Spinal cord (tissue), 10 donors: Measurements from ENCODE around the gene MECP2. TPM values are rescaled to one million over a fixed set of nuclear protein-coding genes. Genes with fewer than 3 reads are reported as not detected.

ENCODE experiments used
- DNase-seq, 6 donors: peaks; one replicate each; pipeline versions ENCODE4 v3.0.0 to v3.0.0-alpha.2; 2013 to 2015; ENCODE audit warnings: low spot score in 6 of 6, low read depth in 4 of 6
- H3K27ac ChIP-seq: one replicate; pipeline ENCODE4 v1.5.1; 2013; ENCODE audit warnings: low read depth, low read length, control low read depth
- H3K27me3 ChIP-seq: one replicate; pipeline ENCODE4 v1.6.1; 2013; ENCODE audit warnings: low read length; ENCODE audit not compliant: control insufficient read depth, insufficient read depth
- H3K36me3 ChIP-seq: one replicate; pipeline ENCODE4 v1.6.1; 2013; ENCODE audit warnings: low read length; ENCODE audit not compliant: control insufficient read depth, insufficient read depth
- H3K4me1 ChIP-seq: one replicate; pipeline ENCODE4 v1.6.1; 2013; ENCODE audit warnings: low read length; ENCODE audit not compliant: control insufficient read depth, insufficient read depth
- H3K4me3 ChIP-seq: one replicate; pipeline ENCODE4 v1.5.1; 2013; ENCODE audit warnings: low read depth, low read length, control low read depth
- H3K9me3 ChIP-seq: one replicate; pipeline ENCODE4 v1.6.1; 2013; ENCODE audit warnings: low read length; ENCODE audit not compliant: control insufficient read depth, insufficient read depth
- WGBS: methylation state at CpG from one replicate; pipeline ENCODE4 v1.1.5; 2013; ENCODE audit warnings: missing lambda C conversion rate; ENCODE audit not compliant: insufficient coverage; 5-methylcytosine and 5-hydroxymethylcytosine counted together
- polyA plus RNA-seq, 2 donors: library from polyadenylated mRNA; unstranded; fragments of 120-200 nt; gene quantifications; one replicate each; pipeline ENCODE4 v1.2.1, GENCODE V29; 2013; ENCODE audit not compliant: insufficient read length in 2 of 2
- total RNA-seq, 2 donors: library from RNA; depleted of rRNA in 1 of 2; stranded (reverse); fragments of 120-200 nt in 1 of 2; fragments of >200 nt in 1 of 2; gene quantifications; one replicate each; pipeline versions ENCODE4 v1.2.3 to v1.2.4, GENCODE V29; 2013 to 2014
- donor health status: healthy.

Gene MECP2
- total and polyA plus RNA-seq, 4 donors: 30.7 to 43.3 (median 39.7) TPM

DNA sequence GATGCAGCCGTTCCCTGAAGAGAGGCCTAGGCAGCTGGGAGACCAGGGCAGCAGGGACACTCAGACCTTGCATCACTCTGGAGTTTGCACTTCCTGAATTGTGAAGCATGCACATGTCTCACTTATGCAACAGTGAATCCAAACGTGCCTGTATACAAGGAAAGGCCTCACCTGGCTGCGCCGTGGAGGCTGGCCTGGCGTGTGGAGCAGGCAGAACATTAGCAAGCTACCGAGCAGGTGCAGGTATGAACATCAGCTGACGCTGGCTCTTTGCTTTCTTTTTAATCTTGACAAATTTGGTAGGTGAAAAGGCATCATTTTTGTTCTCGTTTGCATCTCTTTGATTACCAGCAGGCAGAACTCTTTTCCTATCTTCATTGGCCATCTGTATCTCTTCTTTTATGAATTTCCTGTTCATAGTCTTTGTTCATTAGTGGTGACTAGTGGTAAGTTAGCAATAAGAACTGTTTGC is 40.7 kb downstream of the MECP2 start:
- H3K4me1 ChIP-seq: peaks cover 12% of the 10 kb centered on the region
- no peak for DNase-seq
- no peaks in the 10 kb centered on the region for H3K9me3 ChIP-seq
- H3K27ac ChIP-seq: no peak overlapping the region
- no peaks in the 10 kb centered on the region for H3K27me3 ChIP-seq
- H3K4me3 ChIP-seq: no peak overlapping the region
- WGBS: 77% methylated on average over 6 of the region's 8 CpGs
- H3K36me3 ChIP-seq: peaks cover 6% of the 10 kb centered on the region

DNA sequence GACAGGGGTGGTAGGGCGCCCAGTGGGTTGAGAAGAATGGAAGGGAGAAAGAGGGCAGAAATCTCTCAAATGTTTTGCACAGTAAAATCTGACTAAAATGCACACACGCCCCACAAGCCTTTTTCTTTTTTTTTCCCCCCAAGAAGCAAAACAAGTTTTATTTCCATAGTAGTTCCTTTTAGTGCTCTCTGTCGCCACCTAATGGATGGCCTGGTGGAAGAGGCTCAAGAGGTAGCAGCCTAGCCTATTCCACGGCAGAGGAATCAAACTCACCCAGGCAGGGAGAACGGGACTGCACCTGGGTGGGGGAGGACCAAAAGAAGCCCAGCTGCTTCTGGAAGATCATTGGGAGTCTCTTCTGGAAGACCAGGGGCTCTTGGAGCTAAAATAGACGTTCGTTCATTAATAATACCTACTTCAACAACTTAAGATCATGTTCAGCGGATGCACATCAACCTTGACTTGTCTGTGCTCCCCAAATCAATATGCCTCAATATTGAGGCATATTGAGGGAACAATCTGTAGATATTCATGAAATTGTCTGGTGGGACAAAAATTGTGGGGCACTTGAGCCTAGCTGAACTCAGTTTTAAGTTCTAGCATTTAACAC is 46.2 kb downstream of the MECP2 start:
- H3K4me3 ChIP-seq: no peak overlapping the region
- DNase-seq: peak in 5 of 6 donors; percentile 29 to 81 (median 56)
- no peaks in the 10 kb centered on the region for H3K9me3 ChIP-seq
- H3K36me3 ChIP-seq: peaks cover 5% of the 10 kb centered on the region
- no peaks in the 10 kb centered on the region for H3K27me3 ChIP-seq
- H3K4me1 ChIP-seq: peaks cover 31% of the 10 kb centered on the region
- no peak overlapping the region for H3K27ac ChIP-seq
- WGBS: 22% methylated on average over 3 of the region's 8 CpGs

DNA sequence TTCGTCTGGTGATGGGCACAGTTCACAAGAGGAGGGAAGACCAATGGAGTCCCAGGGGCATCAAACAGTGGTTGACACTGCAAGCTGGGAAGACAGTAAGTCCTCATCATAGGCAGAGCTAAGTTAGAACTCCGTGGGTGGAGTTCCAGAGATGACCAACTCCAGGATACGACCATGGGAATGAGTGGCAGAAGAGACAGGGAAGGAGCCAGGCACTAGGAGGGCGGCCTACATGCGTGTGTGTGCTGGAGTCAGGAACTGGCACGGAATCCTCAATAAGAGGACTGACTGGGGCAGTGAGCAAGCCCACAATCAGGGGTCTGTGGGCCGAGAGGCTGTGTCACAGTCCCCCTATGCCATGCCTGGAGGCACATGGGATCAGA is 47.4 kb downstream of the MECP2 start:
- 70% methylated on average over 7 of the region's 7 CpGs for WGBS
- Histone ChIP-seq H3K4me1 (peaks cover 43% of the 10 kb centered on the region), H3K27me3 (no peaks in the 10 kb centered on the region), H3K9me3 (no peaks in the 10 kb centered on the region), H3K36me3 (peaks cover 5% of the 10 kb centered on the region), H3K4me3 (no peak overlapping the region), H3K27ac (no peak overlapping the region)
- no peak for DNase-seq

DNA sequence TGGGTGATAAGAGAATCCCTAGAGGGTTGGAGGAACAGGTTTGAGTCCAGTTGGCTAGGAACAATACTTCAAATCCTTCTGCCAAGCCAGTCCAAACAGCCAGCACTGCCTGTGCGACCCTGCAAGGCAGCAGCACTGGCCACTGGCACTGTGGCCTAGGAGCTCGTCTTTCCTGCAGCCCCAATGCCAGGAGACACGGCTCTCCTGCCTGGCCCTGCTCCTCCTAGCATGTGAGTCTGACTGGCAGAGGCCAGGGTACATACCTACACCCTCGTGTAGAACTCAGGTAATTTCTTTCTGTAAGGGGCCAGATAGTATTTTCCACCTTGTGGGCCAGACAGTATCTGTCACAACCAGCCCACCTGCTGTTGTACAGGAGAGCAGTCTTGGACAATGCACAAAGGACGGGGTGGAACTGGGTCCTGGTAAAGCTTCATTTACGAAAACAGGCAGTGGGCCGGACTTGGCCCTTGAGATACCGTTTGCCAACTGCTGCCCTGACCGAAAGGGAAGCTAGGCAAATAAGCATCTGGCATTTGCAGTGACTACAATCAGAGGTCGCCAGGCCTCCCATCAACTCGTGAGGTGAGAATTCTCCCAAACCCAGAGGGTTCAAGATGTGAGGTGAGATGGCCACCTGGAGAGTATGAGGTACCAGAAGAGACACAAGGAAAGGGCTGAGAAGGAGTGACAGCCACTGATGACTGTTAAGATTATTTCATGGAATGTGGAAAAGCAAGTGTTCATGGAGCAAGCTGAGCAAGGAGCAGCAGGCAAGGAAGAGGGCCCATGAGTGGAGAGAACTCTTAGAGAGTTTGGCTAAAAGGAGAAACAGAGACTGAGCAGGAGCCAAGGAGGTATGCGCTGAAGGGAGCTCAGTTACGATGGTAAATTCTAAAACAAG is 48.1 kb downstream of the MECP2 start:
- 70% methylated on average over 13 of the region's 13 CpGs for WGBS
- Histone ChIP-seq H3K27me3 (no peaks in the 10 kb centered on the region), H3K4me3 (no peak overlapping the region), H3K9me3 (no peaks in the 10 kb centered on the region), H3K27ac (no peak overlapping the region), H3K36me3 (peaks cover 5% of the 10 kb centered on the region), H3K4me1 (peaks cover 46% of the 10 kb centered on the region)
- no peak for DNase-seq

DNA sequence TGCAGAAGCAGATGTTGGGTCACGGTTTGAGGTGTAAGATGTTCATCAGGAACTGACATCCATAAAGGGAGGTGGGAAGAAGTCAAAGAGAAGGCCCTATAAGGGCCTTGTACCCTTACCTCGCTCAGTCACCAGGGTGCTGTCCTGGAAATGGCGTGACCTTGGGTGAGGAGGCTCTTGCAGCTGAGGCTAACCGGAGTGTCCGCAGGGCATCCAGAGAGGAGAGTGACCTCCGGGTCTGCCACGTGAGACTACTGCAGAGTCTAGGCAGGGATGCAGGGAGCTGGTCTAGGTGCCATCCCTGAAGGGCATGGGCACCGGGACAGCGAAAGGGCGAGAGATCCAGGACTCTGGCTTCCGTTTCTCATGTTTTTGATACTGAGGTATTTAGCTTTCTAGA is 49.1 kb downstream of the MECP2 start:
- Histone ChIP-seq H3K27ac (no peak overlapping the region), H3K4me3 (no peak overlapping the region), H3K9me3 (no peaks in the 10 kb centered on the region), H3K27me3 (no peaks in the 10 kb centered on the region), H3K4me1 (peaks cover 50% of the 10 kb centered on the region), H3K36me3 (peaks cover 3% of the 10 kb centered on the region)
- no peak for DNase-seq
- WGBS: 82% methylated on average over 11 of the region's 11 CpGs

DNA sequence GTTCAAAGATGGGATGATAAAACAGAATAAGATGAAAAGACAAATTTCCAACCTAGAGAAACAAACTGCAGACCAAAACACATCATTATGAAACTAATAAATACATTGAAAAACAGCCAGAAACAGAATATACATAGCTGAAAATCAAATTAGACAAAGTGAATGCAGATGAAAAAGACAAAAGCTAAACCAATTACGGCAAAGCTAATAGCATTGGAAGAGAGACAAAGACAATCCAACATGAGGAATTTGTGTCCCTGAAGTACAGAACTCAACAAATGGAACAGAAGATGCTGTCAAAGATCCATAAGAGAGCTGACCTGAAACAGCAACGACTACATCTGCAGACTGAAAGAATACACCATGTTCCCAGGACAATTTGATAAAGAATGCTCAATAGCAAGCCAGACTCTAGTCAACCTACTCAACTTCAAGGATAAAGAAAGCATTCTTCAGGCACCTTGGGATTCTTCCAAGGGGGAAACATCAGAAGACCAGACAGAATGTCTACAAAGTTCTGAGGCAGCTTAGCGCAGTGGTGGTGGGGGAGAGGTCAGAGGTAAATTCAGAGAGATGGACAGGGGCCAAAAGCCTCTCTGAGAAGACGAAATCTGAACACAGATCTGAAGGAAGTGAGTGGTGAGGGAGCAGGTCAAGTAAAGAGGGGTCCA is 50.4 kb downstream of the MECP2 start:
- H3K27ac ChIP-seq: peak overlapping the region; percentile 71
- H3K9me3 ChIP-seq: no peaks in the 10 kb centered on the region
- WGBS: 52% methylated on average over 4 of the region's 4 CpGs
- peaks cover 3% of the 10 kb centered on the region for H3K36me3 ChIP-seq
- no peak overlapping the region for H3K4me3 ChIP-seq
- H3K27me3 ChIP-seq: no peaks in the 10 kb centered on the region
- H3K4me1 ChIP-seq: peaks cover 50% of the 10 kb centered on the region
- DNase-seq: peak in 4 of 6 donors; percentile 7 to 59 (median 32)

DNA sequence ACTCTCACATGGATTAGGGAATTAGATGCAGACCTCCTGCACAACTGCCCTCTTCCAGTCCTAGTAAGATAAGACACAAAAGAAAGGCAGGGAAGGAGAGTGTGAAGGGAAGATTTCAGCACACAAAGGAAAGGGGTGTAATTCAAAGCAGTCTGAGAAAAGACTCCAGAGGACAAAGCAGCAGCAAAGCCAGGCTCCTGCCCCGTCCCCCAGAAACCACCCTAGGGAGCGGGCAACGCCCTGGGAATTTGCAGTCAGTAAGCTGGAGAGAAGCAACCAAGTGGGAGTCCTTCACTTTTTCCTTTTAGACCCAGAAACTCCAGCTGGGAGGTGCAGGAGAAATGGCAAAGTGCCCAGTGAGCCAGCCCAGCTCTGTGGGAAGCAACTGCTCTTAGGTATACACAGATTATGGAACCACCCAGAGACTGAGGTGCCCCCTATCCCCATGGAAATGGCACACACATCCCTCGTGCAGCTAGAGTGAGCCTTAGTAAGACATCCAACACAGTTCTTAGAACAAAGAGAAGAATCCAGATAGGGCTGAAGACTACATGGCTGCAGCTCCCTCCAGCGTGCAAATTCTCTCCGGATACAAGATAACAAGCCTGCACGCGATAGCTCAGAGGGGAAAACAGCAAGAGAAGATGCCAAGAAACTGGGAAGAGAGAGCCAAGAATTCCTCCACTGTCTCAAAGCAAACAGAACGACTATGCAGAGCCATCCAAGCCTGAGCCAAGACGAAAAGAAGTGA is 51.3 kb downstream of the MECP2 start:
- H3K4me1 ChIP-seq: peaks cover 56% of the 10 kb centered on the region
- H3K4me3 ChIP-seq: no peak overlapping the region
- H3K27me3 ChIP-seq: no peaks in the 10 kb centered on the region
- peaks cover 3% of the 10 kb centered on the region for H3K36me3 ChIP-seq
- peak overlapping the region; percentile 71 for H3K27ac ChIP-seq
- DNase-seq: peak in 5 of 6 donors; percentile 29 to 93 (median 64)
- 19% methylated on average over 5 of the region's 10 CpGs for WGBS
- no peaks in the 10 kb centered on the region for H3K9me3 ChIP-seq

DNA sequence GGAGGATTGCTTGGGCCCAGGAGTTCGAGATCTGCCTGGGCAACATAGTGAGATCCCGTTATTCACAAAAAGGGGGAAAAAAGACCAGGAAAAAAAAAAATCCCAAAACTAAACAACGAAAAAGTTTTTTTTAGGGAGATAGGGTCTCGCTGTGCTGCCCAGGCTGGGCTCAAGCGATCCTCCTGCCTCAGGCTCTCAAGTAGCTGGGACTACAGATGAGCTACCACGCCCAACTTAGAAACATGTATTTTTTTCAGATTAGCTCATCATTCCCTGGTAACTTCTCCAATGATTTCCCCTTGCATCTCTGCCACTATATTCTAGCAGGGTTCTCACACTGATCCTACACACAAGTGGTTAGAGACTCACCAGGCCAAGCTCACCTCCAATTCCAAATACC is 53.4 kb downstream of the MECP2 start:
- Histone ChIP-seq H3K27ac (no peak overlapping the region), H3K27me3 (no peaks in the 10 kb centered on the region), H3K4me3 (no peak overlapping the region), H3K9me3 (no peaks in the 10 kb centered on the region), H3K36me3 (peaks cover 3% of the 10 kb centered on the region), H3K4me1 (peaks cover 51% of the 10 kb centered on the region)
- 64% methylated on average over 3 of the region's 6 CpGs for WGBS
- no peak for DNase-seq
